PC-3 (cell line): ENCODE measurements around the gene FOXK2. TPM values are rescaled to one million over a fixed set of nuclear protein-coding genes. Genes with fewer than 3 reads are reported as not detected.

Experiments
- ATAC-seq: fragments of 200-7000 bp; cut with Tn5 transposase; 2 replicates; pipeline ENCODE4 v1.9.1; 2020; ENCODE audit warnings: mild to moderate bottlenecking, moderate library complexity
- BruUV-seq: library from RNA; stranded (reverse); fragments of 400-500 nt; replicated peaks from 2 replicates; lab custom pipeline; 2021; lab: Mats Ljungman, UMichigan
- CTCF ChIA-PET: fragments of 300-600 bp; sonication (Branson Sonifier 250); formaldehyde crosslinking; loops from one replicate; lab custom pipeline; 2022; ENCODE audit warnings: antibody characterized with exemption; lab: Charles Lee
- POLR2A ChIA-PET: fragments of 300-600 bp; sonication (Branson Sonifier 250); formaldehyde crosslinking; loops from one replicate; lab custom pipeline; 2022; ENCODE audit warnings: antibody characterized with exemption; ENCODE audit not compliant: unreplicated experiment; lab: Charles Lee
- DNase-seq: peaks from one replicate; pipeline ENCODE4 v3.0.0-alpha.2; 2015
- H2AFZ ChIP-seq: fragments of 300-600 bp; sonication (generic); 2 replicates; pipeline ENCODE4 v1.6.0; 2016; ENCODE audit warnings: antibody characterized with exemption, low read length
- H3F3A ChIP-seq: fragments of 300-600 bp; sonication (generic); one replicate; pipeline ENCODE4 v1.6.0; 2017; ENCODE audit warnings: antibody characterized with exemption, low read length, control low read depth, mild to moderate bottlenecking; ENCODE audit not compliant: unreplicated experiment
- H3K27ac ChIP-seq: fragments of 300-600 bp; sonication (generic); 2 replicates; pipeline ENCODE4 v1.5.1; 2016; ENCODE audit warnings: mild to moderate bottlenecking, low read length
- H3K27me3 ChIP-seq: fragments of 300-600 bp; sonication (generic); 2 replicates; pipeline ENCODE4 v1.6.1; 2016; ENCODE audit warnings: low read length, mixed read lengths
- H3K36me3 ChIP-seq: fragments of 300-600 bp; sonication (generic); 2 replicates; pipeline ENCODE4 v1.6.1; 2016; ENCODE audit warnings: low read depth, mixed run types, low read length, mixed read lengths
- H3K4me1 ChIP-seq: fragments of 300-600 bp; sonication (generic); 2 replicates; pipeline ENCODE4 v1.5.1; 2016; ENCODE audit warnings: low read length; ENCODE audit not compliant: insufficient read depth
- H3K4me2 ChIP-seq: fragments of 300-600 bp; sonication (generic); 2 replicates; pipeline ENCODE4 v1.6.0; 2016; ENCODE audit warnings: low read length
- H3K4me3 ChIP-seq: fragments of 300-600 bp; sonication (generic); 2 replicates; pipeline ENCODE4 v1.5.1; 2016; ENCODE audit warnings: mild to moderate bottlenecking, low read length, mixed read lengths
- H3K79me2 ChIP-seq: fragments of 300-600 bp; sonication (generic); 2 replicates; pipeline ENCODE4 v1.6.1; 2017; ENCODE audit warnings: low read length, mixed read lengths
- H3K9ac ChIP-seq: fragments of 300-600 bp; sonication (generic); 2 replicates; pipeline ENCODE4 v1.6.0; 2016; ENCODE audit warnings: mild to moderate bottlenecking, low read length
- H3K9me2 ChIP-seq: fragments of 300-600 bp; sonication (generic); replicated peaks from 2 replicates; pipeline ENCODE4 v1.6.1; 2016; ENCODE audit warnings: mixed run types, low read length, mixed read lengths
- H3K9me3 ChIP-seq: fragments of 300-600 bp; sonication (generic); 2 replicates; pipeline ENCODE4 v1.6.1; 2016; ENCODE audit warnings: low read length, mixed read lengths
- H4K20me1 ChIP-seq: fragments of 300-600 bp; sonication (generic); 2 replicates; pipeline ENCODE4 v1.6.1; 2016; ENCODE audit warnings: low read length, mixed read lengths
- EZH2 ChIP-seq: fragments of 300-600 bp; sonication (generic); IDR thresholded peaks from one replicate; pipeline ENCODE4 v1.6.1; 2017; ENCODE audit warnings: antibody characterized with exemption, mild to moderate bottlenecking, low read length; ENCODE audit not compliant: unreplicated experiment
- EZH2phosphoT487 ChIP-seq: fragments of 300-600 bp; sonication (generic); IDR thresholded peaks from 2 replicates; pipeline ENCODE4 v1.6.1; 2018; ENCODE audit warnings: mild to moderate bottlenecking, antibody characterized with exemption, low read length, borderline replicate concordance
- intact Hi-C: fragments of 100-400 bp; cut with micrococcal nuclease; formaldehyde crosslinking; loops from 2 replicates; pipeline ENCODE4 v1.9.0; 2023
- total RNA-seq: library from RNA; depleted of rRNA; stranded (reverse); fragments of >200 nt; gene quantifications from 2 replicates; pipeline ENCODE4 v1.2.3, GENCODE V29; 2014
- TF ChIP-seq, protein P1 (sequence below): fragments of 300-600 bp; sonication (generic); conservative IDR thresholded peaks from 2 replicates; pipeline ENCODE4 v1.5.1; 2017; ENCODE audit warnings: antibody characterized with exemption, low read depth, mild to moderate bottlenecking, low read length

FOXK2 gene
- total RNA-seq, 1 experiment from 2014 or later = 60.5 TPM

- Histone ChIP-seq H3K27ac (no peak overlapping the region), H4K20me1 (peaks cover 14% of the 10 kb centered on the region), H3K4me1 (no peaks in the 10 kb centered on the region)
Observed at GRCh38 chr17:82630212-82630611, 110.7 kb downstream of the FOXK2 start.

DNA sequence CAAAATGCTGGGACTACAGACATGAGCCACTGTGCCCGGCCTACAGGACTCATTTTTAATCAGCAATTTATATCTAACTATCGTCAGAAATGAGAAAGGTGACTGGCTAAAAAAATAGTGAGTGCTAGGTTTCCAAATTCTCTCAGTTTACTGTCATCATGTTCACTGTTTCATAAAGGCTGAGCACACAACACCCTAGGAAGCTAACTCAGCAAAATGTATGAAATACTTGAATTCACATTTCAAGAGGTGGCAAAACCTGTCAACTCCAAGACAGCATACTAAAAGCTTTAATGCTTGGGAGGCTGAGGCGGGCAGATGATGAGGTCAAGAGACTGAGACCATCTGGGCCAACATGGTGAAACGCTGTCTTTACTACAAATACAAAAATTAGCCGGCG lies 112.0 kb downstream of the FOXK2 start:
- no peak overlapping the region for H3K4me3 ChIP-seq
- no peaks in the 10 kb centered on the region for H3K4me1 ChIP-seq
- no peak overlapping the region for H2AFZ ChIP-seq
- no peak for DNase-seq
- POLR2A ChIA-PET = no interaction called here
- peaks cover 45% of the 10 kb centered on the region for H3K36me3 ChIP-seq
- H3K9me3 ChIP-seq = no peaks in the 10 kb centered on the region
- BruUV-seq = no TSS peak
- H4K20me1 ChIP-seq = peaks cover 14% of the 10 kb centered on the region
- H3K79me2 ChIP-seq = peaks cover 71% of the 10 kb centered on the region
- no peak overlapping the region for H3K9ac ChIP-seq
- no peaks in the 10 kb centered on the region for H3K27me3 ChIP-seq
- H3K27ac ChIP-seq = no peak overlapping the region
- H3F3A ChIP-seq = no peaks in the 10 kb centered on the region
- H3K9me2 ChIP-seq = no peaks in the 10 kb centered on the region
- no peak for ATAC-seq
- no peak overlapping the region for H3K4me2 ChIP-seq
- CTCF ChIA-PET = no interaction called here
- intact Hi-C loops = no loop called here
- TF ChIP-seq, protein P1, sequence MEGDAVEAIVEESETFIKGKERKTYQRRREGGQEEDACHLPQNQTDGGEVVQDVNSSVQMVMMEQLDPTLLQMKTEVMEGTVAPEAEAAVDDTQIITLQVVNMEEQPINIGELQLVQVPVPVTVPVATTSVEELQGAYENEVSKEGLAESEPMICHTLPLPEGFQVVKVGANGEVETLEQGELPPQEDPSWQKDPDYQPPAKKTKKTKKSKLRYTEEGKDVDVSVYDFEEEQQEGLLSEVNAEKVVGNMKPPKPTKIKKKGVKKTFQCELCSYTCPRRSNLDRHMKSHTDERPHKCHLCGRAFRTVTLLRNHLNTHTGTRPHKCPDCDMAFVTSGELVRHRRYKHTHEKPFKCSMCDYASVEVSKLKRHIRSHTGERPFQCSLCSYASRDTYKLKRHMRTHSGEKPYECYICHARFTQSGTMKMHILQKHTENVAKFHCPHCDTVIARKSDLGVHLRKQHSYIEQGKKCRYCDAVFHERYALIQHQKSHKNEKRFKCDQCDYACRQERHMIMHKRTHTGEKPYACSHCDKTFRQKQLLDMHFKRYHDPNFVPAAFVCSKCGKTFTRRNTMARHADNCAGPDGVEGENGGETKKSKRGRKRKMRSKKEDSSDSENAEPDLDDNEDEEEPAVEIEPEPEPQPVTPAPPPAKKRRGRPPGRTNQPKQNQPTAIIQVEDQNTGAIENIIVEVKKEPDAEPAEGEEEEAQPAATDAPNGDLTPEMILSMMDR = no peak
- no peak for TF ChIP-seq EZH2phosphoT487
- no peak for TF ChIP-seq EZH2

More at GRCh38 chr17:82630212-82630611, 110.7 kb downstream of the FOXK2 start:
- Histone ChIP-seq H3K9ac (no peak overlapping the region), H3F3A (no peaks in the 10 kb centered on the region), H3K79me2 (peaks cover 58% of the 10 kb centered on the region), H3K4me3 (no peak overlapping the region), H3K4me2 (no peak overlapping the region), H3K27me3 (no peaks in the 10 kb centered on the region), H3K9me3 (no peaks in the 10 kb centered on the region), H3K9me2 (no peaks in the 10 kb centered on the region), H3K36me3 (peaks cover 52% of the 10 kb centered on the region), H2AFZ (no peak overlapping the region)
- DNase-seq (no peak), ATAC-seq (no peak)
- ChIA-PET POLR2A (no interaction called here), CTCF (no interaction called here)
- no TSS peak for BruUV-seq
- intact Hi-C loops = no loop called here
- TF ChIP-seq EZH2 (no peak), EZH2phosphoT487 (no peak)
- TF ChIP-seq, protein P1 = no peak

- H3K4me3 ChIP-seq = no peak overlapping the region
- no peak overlapping the region for H2AFZ ChIP-seq
- H3K4me2 ChIP-seq = no peak overlapping the region
- intact Hi-C loops = no loop called here
- no TSS peak for BruUV-seq
- peaks cover 80% of the 10 kb centered on the region for H3K79me2 ChIP-seq
- peaks cover 47% of the 10 kb centered on the region for H3K36me3 ChIP-seq
- H3K27me3 ChIP-seq = no peaks in the 10 kb centered on the region
- H4K20me1 ChIP-seq = peaks cover 16% of the 10 kb centered on the region
- no peak overlapping the region for H3K9ac ChIP-seq
- POLR2A ChIA-PET = no interaction called here
- no peaks in the 10 kb centered on the region for H3K9me3 ChIP-seq
- H3K4me1 ChIP-seq = no peaks in the 10 kb centered on the region
- H3F3A ChIP-seq = no peaks in the 10 kb centered on the region
- no peak for DNase-seq
- H3K9me2 ChIP-seq = no peaks in the 10 kb centered on the region
- CTCF ChIA-PET = no interaction called here
- no peak overlapping the region for H3K27ac ChIP-seq
- no peak for ATAC-seq
- TF ChIP-seq EZH2phosphoT487 (no peak), EZH2 (no peak)
- TF ChIP-seq, protein P1 = no peak
Observed at GRCh38 chr17:82632451-82632850, 112.9 kb downstream of the FOXK2 start.
